Keratinocyte (primary cell): Measurements from ENCODE around the gene RTBDN. TPM values are rescaled to one million over a fixed set of nuclear protein-coding genes. Genes with fewer than 3 reads are reported as not detected.

Experiments used
- DNase-seq: peaks from one replicate; pipeline ENCODE4 v3.0.0-alpha.2; 2011; ENCODE audit warnings: low read depth, missing footprints, low spot score
- FAIRE-seq: peaks from 2 replicates; lab custom pipeline; 2011; peaks lifted over from hg19 to GRCh38; lab: Jason Lieb, UNC
- H2AFZ ChIP-seq: 2 replicates; pipeline ENCODE4 v1.6.0; 2012; ENCODE audit warnings: low read length, control low read depth, inconsistent platforms; ENCODE audit not compliant: control insufficient read depth
- H3K27ac ChIP-seq: 2 replicates; pipeline ENCODE4 v1.5.1; 2011; ENCODE audit warnings: low read length; ENCODE audit not compliant: control insufficient read depth, insufficient read depth
- H3K27me3 ChIP-seq: 3 replicates; pipeline ENCODE4 v1.6.0; 2011; ENCODE audit warnings: low read length; ENCODE audit not compliant: control insufficient read depth, insufficient read depth; ENCODE audit errors: extremely low read depth
- H3K36me3 ChIP-seq, 2 experiments: 2 replicates in 1 of 2; 3 replicates in 1 of 2; pipeline ENCODE4 v1.5.1; 2011; ENCODE audit warnings: low read length in 2 of 2, mild to moderate bottlenecking in 1 of 2; ENCODE audit not compliant: control insufficient read depth in 2 of 2, insufficient read depth in 2 of 2; ENCODE audit errors: extremely low read depth in 1 of 2
- H3K4me1 ChIP-seq: 3 replicates; pipeline ENCODE4 v1.5.1; 2011; ENCODE audit warnings: low read length; ENCODE audit not compliant: control insufficient read depth, insufficient read depth; ENCODE audit errors: extremely low read depth
- H3K4me2 ChIP-seq: 3 replicates; pipeline ENCODE4 v1.6.0; 2011; ENCODE audit warnings: low read depth, low read length; ENCODE audit not compliant: control insufficient read depth, insufficient read depth; ENCODE audit errors: extremely low read depth
- H3K4me3 ChIP-seq, 3 experiments: fragments of 200-600 bp in 1 of 3; sonication (generic) in 1 of 3; 2 replicates in 2 of 3; 3 replicates in 1 of 3; pipeline ENCODE4 v1.5.1; 2011 to 2016; ENCODE audit warnings: low read length in 3 of 3, mild to moderate bottlenecking in 3 of 3, control low read depth in 2 of 3, inconsistent platforms in 1 of 3, low read depth in 1 of 3, mixed read lengths in 1 of 3, mixed run types in 1 of 3, moderate library complexity in 1 of 3; ENCODE audit not compliant: control insufficient read depth in 2 of 3, insufficient read depth in 2 of 3; ENCODE audit errors: extremely low read depth in 1 of 3
- H3K79me2 ChIP-seq: 2 replicates; pipeline ENCODE4 v1.6.0; 2012; ENCODE audit warnings: low read length; ENCODE audit not compliant: control insufficient read depth, insufficient read depth
- H3K9ac ChIP-seq: 3 replicates; pipeline ENCODE4 v1.6.0; 2011; ENCODE audit warnings: low read length; ENCODE audit not compliant: control insufficient read depth, insufficient read depth; ENCODE audit errors: extremely low read depth
- H3K9me1 ChIP-seq: 3 replicates; pipeline ENCODE4 v1.6.0; 2011; ENCODE audit warnings: low read length; ENCODE audit not compliant: control insufficient read depth, insufficient read depth; ENCODE audit errors: extremely low read depth
- H3K9me3 ChIP-seq: 2 replicates; pipeline ENCODE4 v1.5.1; 2012; ENCODE audit warnings: low read depth, low read length; ENCODE audit not compliant: control insufficient read depth
- H4K20me1 ChIP-seq: 3 replicates; pipeline ENCODE4 v1.6.0; 2011; ENCODE audit warnings: low read length; ENCODE audit not compliant: control insufficient read depth, insufficient read depth; ENCODE audit errors: extremely low read depth
- EZH2 ChIP-seq: IDR thresholded peaks from one replicate; pipeline ENCODE4 v1.6.1; 2012; ENCODE audit warnings: inconsistent platforms, mild to moderate bottlenecking, low read length, moderate library complexity
- dilution Hi-C: fragments of 300-500 bp; cut with MboI; formaldehyde crosslinking; loops from one replicate; pipeline ENCODE4 v1.7.0; 2020; ENCODE audit warnings: low sequenced_read_pairs; ENCODE audit not compliant: extremely low pct_ligation_motif_present
- polyA plus RNA-seq, 5 experiments: library from polyadenylated mRNA; depleted of rRNA in 3 of 5; stranded (reverse) in 3 of 5; stranded (forward) in 1 of 5; unstranded in 1 of 5; fragments of >200 nt; gene quantifications; 1 replicate in 1 of 5; 2 replicates in 3 of 5; 3 replicates in 1 of 5; pipeline versions ENCODE4 v1.2.1 to v1.2.3, GENCODE V29; 2011 to 2012; ENCODE audit warnings: missing spikeins in 2 of 5, low read depth in 1 of 5, low replicate concordance in 1 of 5
- TF ChIP-seq, protein P1 (sequence below), 3 experiments: IDR thresholded peaks in 1 of 3; conservative IDR thresholded peaks in 1 of 3; optimal IDR thresholded peaks in 1 of 3; 2 replicates in 2 of 3; 3 replicates in 1 of 3; pipeline versions ENCODE3 to v1.5.1; 2011; ENCODE audit warnings: low read length in 3 of 3, mild to moderate bottlenecking in 3 of 3, moderate library complexity in 2 of 3, control low read depth in 1 of 3, inconsistent platforms in 1 of 3; ENCODE audit not compliant: insufficient read depth in 2 of 3; ENCODE audit errors: extremely low read depth in 1 of 3

Gene RTBDN
- polyA plus RNA-seq, 1 donor (not counting 4 experiments of a cell fraction or from before 2014, with no cell fraction given) = not detected

DNA sequence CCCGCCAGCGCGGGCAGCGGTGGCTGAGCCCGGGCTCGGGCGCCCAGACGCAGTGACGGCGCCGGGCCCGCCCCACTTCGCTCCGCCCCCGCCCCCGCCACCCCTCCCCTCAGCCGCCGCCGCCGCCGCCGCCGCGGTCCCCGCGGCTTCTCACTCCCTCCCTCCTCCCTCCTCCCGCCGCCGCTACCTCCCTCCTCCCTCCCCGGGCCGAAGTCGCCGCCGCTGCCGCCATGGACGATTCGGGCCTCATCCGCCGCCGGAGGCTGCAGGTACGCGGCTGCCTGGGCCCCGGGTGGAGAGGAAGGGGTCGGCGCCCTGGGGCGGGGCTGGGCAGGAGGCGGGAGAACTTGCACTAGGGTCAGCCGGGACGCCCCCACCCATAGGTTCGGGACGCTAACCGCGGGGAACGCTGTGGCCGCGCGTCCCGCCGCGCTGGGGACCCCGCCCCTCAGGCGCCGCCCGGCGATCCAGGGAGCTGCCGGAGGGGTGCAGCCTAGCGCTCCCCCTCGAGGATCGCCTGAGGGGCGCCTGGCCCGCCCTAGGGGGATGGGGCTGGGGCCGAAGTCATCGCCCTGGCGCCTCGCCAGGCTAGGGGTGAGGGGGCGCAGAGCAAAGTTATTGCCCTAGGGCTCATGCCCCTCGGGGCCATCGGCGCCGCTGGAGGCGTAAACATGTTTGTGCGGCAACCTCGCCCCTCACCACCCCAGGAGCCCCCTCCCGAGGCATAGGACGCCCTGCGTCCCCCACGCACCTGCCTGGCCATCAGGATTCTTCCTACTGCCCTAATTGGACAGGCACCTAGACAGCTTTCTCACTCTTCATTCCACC lies 427 bp downstream of the RTBDN start:
- Histone ChIP-seq H3K36me3 (no peaks in the 10 kb centered on the region), H3K9me3 (no peaks in the 10 kb centered on the region), H3K27me3 (peaks cover 57% of the 10 kb centered on the region), H3K27ac (no peak overlapping the region), H3K79me2 (no peaks in the 10 kb centered on the region), H3K4me1 (peaks cover 18% of the 10 kb centered on the region), H3K9me1 (no peaks in the 10 kb centered on the region), H4K20me1 (no peaks in the 10 kb centered on the region), H3K9ac (no peak overlapping the region), H2AFZ (no peak overlapping the region), H3K4me3 (peak overlapping the region in 2 of 3 experiments; percentile 18 to 40), H3K4me2 (peak overlapping the region; percentile 51)
- FAIRE-seq (no peak), DNase-seq (no peak)
- dilution Hi-C loops = no loop called here
- no peak for TF ChIP-seq EZH2
- TF ChIP-seq, protein P1, sequence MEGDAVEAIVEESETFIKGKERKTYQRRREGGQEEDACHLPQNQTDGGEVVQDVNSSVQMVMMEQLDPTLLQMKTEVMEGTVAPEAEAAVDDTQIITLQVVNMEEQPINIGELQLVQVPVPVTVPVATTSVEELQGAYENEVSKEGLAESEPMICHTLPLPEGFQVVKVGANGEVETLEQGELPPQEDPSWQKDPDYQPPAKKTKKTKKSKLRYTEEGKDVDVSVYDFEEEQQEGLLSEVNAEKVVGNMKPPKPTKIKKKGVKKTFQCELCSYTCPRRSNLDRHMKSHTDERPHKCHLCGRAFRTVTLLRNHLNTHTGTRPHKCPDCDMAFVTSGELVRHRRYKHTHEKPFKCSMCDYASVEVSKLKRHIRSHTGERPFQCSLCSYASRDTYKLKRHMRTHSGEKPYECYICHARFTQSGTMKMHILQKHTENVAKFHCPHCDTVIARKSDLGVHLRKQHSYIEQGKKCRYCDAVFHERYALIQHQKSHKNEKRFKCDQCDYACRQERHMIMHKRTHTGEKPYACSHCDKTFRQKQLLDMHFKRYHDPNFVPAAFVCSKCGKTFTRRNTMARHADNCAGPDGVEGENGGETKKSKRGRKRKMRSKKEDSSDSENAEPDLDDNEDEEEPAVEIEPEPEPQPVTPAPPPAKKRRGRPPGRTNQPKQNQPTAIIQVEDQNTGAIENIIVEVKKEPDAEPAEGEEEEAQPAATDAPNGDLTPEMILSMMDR (optimal IDR thresholded peaks at IDR 0.05 in 1 of 3, IDR thresholded peaks at IDR 0.05 in 1 of 3, conservative IDR thresholded peaks at IDR 0.05 in 1 of 3; ENCODE audit: extremely low read depth in 1 of 3, insufficient read depth in 2 of 3, low read length in 3 of 3) = no peak

DNA sequence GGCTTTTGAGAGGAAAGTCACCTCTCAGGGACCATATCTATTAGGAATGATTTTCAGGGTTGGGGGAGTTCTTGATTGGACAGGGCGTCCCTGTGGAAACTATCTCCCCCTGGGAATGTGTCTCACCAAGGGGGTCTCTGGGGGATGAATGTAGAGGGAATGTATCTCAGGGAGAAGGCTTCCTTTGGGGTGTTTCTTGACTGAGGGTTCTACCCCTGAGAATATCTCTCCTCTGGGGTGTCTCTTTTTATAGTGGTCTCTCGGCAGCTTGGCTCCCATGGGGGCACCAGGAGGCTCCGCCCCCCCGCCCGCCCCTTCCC lies 1.0 kb downstream of the RTBDN start:
- dilution Hi-C loops = no loop called here
- no peak for TF ChIP-seq EZH2
- TF ChIP-seq, protein P1 (optimal IDR thresholded peaks at IDR 0.05 in 1 of 3, IDR thresholded peaks at IDR 0.05 in 1 of 3, conservative IDR thresholded peaks at IDR 0.05 in 1 of 3; ENCODE audit: extremely low read depth in 1 of 3, insufficient read depth in 2 of 3, low read length in 3 of 3) = no peak
- Histone ChIP-seq H3K27me3 (peaks cover 54% of the 10 kb centered on the region), H3K9me1 (no peaks in the 10 kb centered on the region), H3K4me2 (peak overlapping the region; percentile 66), H2AFZ (no peak overlapping the region), H3K4me3 (peak overlapping the region in 1 of 3 experiments; percentile 45), H3K9ac (no peak overlapping the region), H4K20me1 (no peaks in the 10 kb centered on the region), H3K9me3 (no peaks in the 10 kb centered on the region), H3K79me2 (no peaks in the 10 kb centered on the region), H3K36me3 (no peaks in the 10 kb centered on the region), H3K27ac (no peak overlapping the region), H3K4me1 (peaks cover 18% of the 10 kb centered on the region)
- DNase-seq (no peak), FAIRE-seq (no peak)
